GM18868 (cell line): ENCODE results near the gene ELOVL6.
"Not testable (repeated sequence)": the region's sequence is repeated elsewhere in the genome, so short reads cannot be mapped to it uniquely, and the experiment has no call there.

Experiments used
- ATAC-seq: cut with Tn5 transposase; IDR thresholded peaks from one replicate; pipeline ENCODE4 v1.9.1; 2021; ENCODE audit warnings: mild to moderate bottlenecking, moderate library complexity; ENCODE audit not compliant: unreplicated experiment

Gene ELOVL6, protein sequence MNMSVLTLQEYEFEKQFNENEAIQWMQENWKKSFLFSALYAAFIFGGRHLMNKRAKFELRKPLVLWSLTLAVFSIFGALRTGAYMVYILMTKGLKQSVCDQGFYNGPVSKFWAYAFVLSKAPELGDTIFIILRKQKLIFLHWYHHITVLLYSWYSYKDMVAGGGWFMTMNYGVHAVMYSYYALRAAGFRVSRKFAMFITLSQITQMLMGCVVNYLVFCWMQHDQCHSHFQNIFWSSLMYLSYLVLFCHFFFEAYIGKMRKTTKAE

DNA sequence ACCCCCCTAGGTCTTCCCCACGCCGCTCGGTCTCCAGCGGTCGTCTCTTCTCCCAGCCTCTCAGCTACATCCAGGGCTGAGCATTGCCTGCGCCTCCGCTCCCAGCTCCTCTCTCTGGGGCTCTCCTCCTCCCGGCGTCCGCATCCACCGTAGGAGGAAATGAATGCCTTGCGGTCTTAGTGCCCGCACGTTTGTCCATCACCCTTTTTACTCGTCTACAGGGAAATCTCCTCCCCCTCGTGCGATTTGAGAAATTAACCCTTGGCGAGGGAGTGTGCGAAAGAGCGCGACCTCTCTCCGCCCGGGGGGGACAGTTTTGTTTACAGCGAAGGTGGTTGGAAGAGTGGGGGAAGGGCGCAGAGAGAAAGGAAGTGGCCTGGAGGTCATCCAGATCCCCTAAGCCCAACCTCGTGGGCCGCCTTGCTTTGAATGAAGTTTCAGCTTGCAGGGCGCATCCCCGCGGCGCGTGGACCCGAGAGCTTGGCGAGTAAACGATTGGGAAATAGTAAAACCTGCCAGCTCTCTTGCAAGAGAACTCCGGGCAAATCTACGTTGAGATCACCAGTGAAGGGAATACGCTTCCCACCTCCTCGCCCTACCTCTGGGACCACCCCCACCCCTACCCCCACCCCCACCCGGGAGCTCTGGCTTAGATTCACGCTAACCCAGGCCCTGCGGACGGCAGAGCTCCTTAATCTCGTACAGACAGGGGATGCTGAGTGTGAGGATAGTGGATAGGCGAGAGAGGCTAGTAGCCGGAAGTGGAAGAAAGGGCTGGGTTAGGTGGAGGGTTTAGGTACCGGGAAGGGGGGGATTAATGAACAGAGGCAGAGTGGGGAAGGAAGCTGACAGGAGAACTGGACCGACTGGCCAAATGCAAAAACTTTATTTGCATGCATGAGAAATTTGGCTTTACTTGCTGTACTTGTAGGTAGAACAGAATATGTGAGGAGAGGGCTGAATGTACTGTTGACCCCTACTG lies at the start of gene ELOVL6:
ELOVL6 (minus strand) TSS at position 181 of the 982 bp plus-strand sequence. CDS start 280 bp downstream, outside the sequence.
- ATAC-seq: peak; percentile 7

DNA sequence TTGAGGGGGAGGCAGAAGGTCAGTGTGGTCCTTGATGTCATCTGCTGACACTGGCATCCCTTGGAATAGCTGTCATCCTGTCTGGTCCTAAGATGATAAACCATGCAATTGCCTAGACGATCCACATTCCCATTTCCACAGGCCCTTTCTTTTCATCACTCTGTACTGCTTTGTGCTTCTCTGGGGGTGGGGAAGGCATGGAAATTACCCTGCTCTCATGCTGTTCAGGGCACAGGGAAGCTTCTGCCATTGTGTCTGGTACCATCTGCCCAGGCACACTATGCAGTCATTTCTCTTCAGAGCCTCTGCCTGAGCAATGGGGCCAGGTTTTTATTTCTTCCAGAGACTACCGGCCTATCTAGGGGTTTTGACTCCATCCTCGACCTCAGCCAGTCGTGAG lies 49.7 kb upstream of the ELOVL6 start:
- ATAC-seq: no peak

DNA sequence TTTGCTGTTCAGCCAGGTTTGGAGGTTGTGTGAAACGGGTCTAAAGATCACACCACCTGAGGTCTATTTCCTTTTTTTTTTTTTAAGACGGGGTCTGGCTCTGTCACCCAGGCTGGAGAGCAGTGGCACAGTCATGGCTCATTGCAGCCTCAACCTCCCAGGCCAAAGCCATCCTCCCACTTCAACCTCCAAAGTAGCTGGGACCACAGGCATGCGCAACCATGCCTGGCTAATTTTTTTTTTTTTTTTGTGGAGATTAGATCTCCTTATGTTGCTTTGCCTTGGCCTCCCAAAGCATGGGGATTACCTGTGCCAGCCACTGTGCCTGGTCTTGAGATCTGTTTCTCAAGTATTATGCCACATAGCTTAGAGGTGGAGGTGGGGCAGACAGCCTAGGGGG lies 49.2 kb upstream of the ELOVL6 start:
- ATAC-seq: no peak

DNA sequence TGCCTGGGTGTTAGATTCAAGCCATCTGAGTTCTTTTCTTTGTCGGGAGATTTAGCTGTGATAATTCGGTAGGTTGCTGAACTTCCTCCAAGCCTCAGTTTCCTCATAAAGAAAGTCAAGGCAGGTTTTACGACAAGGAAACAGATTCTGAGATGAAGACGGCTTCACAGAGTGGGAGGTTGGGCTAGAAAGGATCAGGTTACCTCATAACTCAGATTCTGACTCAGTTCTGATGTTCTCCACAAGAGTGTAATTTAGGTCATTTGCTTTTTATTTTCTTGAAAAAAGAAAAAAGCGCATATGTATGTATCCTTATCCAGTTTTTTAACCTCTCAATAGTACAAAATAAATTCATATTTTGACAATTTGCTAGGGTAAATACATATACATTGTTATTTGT lies 47.2 kb upstream of the ELOVL6 start:
- ATAC-seq: no peak

DNA sequence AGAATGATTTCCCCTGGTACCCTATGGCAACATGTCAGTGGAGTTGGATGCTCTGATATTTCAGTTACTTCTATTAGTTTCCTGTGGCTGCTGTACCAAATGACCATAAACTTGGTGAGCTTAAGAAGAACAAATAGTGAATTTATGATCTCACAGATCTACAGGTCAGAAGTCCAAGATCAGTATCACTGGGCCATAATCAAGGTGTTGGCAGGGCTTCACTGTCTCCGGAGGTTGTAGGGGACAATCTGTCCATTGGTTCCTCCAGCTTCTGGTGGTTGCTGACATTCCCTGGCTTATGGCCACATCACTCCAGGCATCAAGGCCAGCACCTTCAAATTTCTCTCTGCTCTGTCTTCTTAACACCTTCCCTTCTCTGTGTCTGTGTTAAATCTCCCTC lies 37.9 kb upstream of the ELOVL6 start:
- ATAC-seq: no peak

DNA sequence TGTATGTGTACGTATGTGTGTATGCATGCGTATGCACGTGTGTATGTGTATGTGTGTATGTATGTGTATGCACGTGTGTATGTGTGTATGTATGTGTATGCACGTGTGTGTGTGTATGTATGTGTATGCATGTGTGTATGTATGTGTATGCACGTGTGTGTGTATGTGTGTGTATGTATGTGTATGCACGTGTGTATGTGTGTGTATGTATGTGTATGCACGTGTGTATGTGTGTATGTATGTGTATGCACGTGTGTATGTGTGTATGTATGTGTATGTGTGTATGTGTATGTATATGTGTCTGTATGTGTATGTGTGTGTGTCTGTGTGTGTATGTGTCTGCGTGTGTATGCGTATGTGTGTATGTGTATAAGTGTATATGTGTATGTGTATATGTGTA lies 35.2 kb upstream of the ELOVL6 start:
- not testable (repeated sequence) for ATAC-seq

DNA sequence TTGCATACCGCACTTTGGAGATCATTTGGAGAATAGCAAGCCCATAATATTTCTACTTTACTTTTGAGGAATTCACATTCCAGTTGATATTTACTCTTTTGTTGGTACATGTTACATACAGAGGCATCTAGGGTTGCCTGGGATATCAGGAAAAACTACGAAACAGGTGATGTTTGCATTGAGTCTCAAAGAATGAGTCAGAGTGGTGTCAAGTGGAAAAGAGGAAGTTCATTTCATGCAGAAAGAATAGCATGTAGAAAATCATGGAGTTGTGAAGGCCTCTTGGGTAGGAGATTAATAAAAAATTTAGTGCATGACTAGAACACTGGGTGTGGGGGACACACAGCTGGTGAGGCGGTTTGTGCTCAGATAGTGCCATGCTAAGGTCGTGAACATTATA lies 33.5 kb upstream of the ELOVL6 start:
- peak; percentile 83 for ATAC-seq

DNA sequence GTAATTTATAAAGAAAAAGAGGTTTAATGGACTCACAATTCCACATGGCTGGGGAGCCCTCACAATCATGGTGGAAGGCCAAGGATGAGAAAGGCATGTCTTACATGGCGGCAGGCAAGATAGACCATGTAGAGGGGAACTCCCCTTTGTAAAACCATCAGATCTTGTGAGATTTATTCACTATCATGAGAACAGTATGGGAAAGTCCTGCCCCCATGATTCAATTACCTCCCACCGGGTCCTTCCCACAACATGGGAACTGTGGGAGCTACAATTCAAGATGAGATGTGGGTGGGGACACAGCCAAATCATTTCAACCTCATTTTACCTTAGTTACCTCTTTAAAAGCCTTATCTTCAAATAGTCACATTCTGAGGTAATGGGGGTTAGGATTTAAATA lies 30.9 kb upstream of the ELOVL6 start:
- no peak for ATAC-seq

DNA sequence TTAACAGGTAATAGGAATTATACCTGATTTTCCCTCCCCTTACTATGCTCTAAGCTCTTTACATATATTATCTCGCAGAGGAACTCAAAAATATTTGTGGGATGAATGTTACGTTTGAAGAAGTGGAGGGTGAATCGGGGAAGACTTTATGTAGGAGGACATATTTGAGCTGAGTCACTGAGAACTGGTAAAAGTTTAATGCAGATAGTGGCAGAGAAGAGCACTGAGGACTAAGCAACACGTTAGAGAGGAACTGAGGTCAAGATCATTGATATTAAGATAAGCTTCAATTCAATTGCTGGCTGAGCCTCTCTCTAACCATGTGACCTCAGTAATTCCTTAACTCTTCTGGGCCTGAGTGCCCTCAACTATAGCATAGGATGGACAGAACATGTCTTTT lies 26.4 kb upstream of the ELOVL6 start:
- ATAC-seq: no peak

DNA sequence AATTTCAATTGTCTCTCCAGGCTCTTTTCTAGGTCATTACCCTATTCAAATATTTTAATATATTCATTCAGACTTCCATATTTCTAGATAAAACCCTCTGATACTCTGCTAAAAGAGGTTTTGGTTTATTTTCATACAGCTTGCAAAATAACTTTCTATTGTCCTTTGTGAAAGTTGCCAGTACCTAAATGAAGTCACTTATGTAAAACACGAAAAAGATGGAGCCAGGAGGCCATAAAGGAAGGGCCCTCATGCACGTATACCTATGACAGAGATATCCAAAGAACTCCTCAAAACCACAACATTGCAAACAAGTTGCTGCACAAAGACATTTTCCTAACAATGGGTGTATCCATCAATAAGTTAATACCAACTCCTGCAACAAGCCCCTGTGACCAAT lies 25.7 kb upstream of the ELOVL6 start:
- ATAC-seq: no peak

DNA sequence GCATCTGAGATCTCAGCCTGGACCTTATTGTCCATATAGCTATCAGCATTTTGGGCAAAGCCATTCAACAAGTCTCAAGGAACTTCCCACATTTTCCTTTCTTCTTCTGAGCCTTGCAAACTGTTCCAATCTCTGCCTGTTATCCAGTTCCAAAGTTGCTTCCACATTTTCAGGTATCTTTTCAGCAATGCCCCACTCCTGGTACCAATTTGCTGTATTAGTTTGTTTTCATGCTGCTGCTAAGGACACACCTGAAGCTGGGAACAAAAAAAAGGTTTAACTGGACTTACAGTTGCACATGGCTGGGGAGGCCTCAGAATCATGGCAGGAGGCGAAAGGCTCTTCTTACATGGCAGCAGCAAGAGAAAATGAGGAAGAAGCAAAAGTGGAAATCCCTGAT lies 20.5 kb upstream of the ELOVL6 start:
- ATAC-seq: not testable (repeated sequence)

DNA sequence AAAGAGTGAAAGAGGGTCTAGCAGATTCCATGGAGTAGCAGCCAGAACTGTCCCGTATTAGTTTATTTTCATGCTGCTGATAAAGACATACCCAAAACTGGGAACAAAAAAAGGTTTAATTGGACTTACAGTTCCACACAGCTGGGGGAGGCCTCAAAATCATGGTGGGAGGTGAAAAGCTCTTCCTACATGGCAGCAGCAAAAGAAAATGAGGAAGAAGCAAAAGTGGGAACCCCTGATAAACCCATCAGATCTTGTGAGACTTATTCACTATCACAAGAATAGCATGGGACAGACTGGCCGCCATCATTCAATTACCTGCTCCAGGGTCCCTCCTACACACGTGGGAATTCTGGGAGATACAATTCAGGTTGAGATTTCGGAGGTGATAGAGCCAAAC lies 18.8 kb upstream of the ELOVL6 start:
- ATAC-seq: not testable (repeated sequence)

DNA sequence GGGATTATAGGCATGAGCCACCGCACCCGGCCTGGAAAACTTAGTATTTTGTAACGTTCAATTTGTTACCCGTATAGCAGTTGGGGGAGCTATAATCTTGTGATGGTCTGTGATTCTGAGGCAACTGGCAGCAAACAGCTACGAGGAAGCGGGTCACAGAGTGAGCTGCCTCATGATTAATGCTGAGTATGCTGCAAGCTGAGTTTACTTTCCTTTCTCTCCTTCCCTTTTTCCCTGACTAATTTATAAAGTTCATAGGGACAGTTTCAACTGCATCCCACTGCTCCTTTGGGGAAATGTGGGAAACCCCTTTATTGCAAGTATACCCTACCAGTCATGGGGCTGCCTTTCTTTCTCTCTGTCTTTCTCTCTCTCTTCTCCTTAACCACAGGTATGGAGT lies 17.7 kb upstream of the ELOVL6 start:
- ATAC-seq: no peak

DNA sequence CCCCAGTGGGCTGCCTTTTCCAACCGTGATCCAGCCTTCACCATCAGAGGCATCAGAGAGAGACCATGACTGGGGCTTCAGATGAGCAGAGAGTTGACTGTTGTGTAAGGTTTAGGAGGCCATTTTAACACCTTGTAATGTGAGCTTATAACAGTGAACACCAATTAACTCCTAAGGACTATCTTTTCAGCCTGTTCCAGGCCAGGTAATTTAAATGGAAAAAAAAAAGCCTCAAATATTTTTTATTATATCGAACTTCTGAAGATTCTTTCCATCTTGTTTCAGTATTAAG lies 13.3 kb upstream of the ELOVL6 start:
- ATAC-seq: no peak

DNA sequence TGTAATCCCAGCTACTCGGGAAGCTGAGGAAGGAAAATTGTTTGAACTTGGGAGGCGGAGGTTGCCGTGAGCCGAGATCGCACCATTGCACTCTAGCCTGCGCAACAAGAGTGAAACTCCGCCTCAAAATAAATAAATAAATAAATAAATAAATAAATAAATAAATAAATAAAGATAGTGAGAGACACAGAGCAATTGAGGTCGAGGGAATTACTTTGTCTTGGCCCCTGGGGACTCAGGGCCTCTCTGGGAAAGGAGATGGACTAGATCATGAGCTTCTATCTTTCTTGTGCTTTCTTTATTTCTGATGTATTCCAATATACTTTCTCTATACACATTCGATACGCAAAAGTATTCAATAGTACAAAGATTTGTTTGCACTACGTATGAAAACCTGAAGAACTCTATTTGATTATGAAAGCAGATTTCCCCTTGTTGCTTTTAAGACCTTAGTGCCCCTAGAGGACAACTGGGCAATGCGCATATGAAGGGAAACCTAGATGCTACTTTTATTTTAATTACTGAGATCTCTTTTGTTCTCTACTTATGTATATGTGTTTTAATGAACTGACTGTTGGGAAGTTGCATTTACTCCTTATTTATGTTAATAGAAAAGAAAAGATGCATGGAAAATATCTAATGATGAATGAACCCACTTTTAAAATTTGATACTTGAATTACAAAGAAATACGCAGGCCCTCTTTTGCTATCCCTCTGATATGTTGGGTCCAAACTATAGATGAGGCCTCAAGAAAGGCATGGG lies 12.8 kb upstream of the ELOVL6 start:
- peak; percentile 94 for ATAC-seq

DNA sequence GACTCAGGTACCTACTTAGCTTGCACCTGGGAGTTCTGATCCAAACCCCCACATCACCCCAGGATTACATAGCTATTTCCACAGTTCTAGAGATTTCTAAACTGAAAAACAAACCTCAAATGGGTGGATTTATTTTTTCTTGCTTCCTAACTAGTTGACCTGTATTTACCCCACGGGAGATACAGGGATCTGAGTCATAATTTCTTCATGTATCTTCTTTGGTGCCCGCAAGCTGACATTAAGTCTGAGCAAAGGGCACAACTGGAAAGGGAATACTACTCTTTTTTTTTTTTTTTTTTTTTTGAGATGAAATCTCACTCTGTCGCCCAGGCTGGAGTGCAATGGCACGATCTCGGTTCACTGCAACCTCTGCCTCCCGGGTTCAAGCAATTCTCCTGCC lies 10.0 kb upstream of the ELOVL6 start:
- ATAC-seq: no peak

DNA sequence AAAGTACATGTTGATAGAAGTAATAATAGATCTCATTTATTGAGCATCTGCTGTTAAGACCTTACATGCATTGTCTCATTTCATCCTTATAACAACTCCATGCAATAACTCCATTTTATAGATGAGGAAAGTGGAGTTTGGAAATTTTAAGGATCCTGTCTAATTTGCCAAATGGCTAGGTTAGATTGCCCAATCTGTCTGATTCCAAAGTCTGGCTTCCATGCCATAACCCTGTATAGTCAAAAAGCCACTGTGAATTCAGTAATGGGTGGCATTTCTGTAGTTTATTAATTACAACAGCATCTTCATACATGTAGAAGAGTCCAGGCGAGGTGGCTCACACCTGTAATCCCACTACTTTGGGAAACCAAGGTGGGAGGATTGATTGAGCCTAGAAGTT lies 8.8 kb upstream of the ELOVL6 start:
- no peak for ATAC-seq

DNA sequence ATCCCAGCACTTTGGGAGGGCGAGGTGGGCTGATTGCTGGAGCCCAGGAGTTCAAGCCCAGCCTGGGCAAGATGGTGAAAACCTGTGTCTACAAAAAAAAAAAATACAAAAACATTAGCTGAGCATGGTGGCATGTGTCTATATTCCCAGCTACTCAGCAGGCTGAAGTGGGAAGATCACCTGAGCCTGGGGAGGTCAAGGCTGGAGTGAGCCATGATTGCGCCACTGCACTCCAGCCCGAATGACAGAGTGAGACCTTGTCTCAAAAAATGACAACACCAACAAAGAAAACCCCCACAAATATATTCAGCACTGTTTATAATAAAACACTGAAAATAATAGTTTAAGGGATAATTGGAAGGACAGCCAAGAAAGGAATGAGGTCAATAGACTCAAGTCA lies 3.6 kb upstream of the ELOVL6 start:
- no peak for ATAC-seq

DNA sequence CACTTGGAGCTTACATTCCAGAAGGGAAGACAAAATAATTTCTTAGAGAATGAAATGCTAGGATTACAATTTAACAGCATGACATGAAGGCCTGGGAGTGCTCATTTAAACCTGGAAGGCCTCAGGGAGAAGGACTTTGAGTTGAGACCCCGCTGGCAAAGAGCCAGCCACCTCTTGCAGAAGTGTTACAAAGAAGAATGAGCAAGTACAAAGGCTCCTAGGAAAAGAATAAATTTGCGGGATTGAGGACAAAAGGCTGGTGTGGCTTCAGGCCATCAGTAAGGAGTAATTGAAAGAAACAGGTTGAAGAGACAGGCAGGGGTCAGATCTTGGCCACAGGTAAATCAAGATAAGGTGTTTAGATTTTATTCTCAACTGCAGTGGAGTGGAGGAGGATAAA lies 3.1 kb upstream of the ELOVL6 start:
- ATAC-seq: no peak

DNA sequence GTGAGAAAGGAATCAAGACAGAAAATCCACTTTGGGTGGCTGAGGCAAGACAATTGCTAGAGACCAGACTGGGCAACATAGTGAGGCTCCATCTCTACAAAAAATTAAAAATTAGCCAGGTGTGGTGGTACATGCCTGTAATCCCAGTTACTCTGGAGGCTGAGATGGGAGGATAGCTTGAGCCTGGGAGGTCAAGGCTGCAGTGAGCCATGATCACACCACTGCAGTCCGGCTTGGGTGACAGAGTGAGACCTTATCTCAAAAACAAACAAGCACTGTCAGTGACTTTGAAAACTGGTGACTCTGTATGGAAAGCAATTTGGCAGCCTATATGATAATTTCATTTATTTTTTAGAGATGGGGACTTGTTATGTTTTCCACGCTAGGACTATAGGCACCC lies 2.3 kb upstream of the ELOVL6 start:
- no peak for ATAC-seq

DNA sequence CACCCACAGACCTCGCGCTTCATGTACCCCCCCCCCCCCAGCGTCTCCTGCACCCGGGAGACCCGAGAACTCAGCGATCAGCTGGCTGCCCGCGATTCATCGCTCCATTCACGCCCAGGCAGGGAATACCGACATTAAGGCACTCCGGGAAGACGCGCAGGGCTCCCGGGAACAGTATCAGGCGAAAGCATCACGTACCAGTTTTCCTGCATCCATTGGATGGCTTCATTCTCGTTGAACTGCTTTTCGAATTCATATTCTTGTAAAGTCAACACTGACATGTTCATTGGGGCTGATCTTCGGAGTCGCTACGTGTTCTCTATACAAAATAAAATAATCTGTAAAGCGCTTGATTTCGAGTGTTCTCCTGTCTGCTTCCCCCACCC lies 373 bp downstream of the ELOVL6 start:
- ATAC-seq: no peak
